H1 (cell line): ENCODE data around the gene PLXNA4. TPM values are rescaled to one million over a fixed set of nuclear protein-coding genes. Genes with fewer than 3 reads are reported as not detected.
A peak's percentile ranks its signal among the peaks of the same experiment; 100 is the strongest.

Experiments used
- CTCF ChIA-PET: fragments of 300-600 bp; sonication (Branson Sonifier 250); formaldehyde crosslinking; loops from one replicate; lab custom pipeline; 2021; ENCODE audit not compliant: partially characterized antibody; lab: Charles Lee
- POLR2A ChIA-PET: fragments of 300-600 bp; sonication (Branson Sonifier 250); formaldehyde crosslinking; loops from one replicate; lab custom pipeline; 2021; ENCODE audit warnings: inconsistent platforms; ENCODE audit not compliant: partially characterized antibody; lab: Charles Lee
- DNase-seq, 2 experiments: peaks; one replicate each; pipeline versions ENCODE4 v3.0.0 to v3.0.0-alpha.2; 2010 to 2022; ENCODE audit warnings: low spot score in 2 of 2, low read depth in 1 of 2, mixed read lengths in 1 of 2
- FAIRE-seq: peaks from 2 replicates; lab custom pipeline; 2011; peaks lifted over from hg19 to GRCh38; lab: Jason Lieb, UNC
- H2AFZ ChIP-seq: 2 replicates; pipeline ENCODE4 v1.8.1; 2012; ENCODE audit warnings: low read length, inconsistent platforms
- H2AK5ac ChIP-seq: 2 replicates; pipeline ENCODE4 v1.6.1; 2013; ENCODE audit warnings: low read depth, low read length
- H2BK120ac ChIP-seq: replicated peaks from 2 replicates; pipeline ENCODE3; 2013; ENCODE audit warnings: low read depth, low read length, inconsistent platforms
- H2BK12ac ChIP-seq: 2 replicates; pipeline ENCODE4 v1.6.1; 2013; ENCODE audit warnings: low read depth, low read length
- H2BK15ac ChIP-seq: 2 replicates; pipeline ENCODE4 v1.6.1; 2013; ENCODE audit warnings: low read length
- H2BK20ac ChIP-seq: 2 replicates; pipeline ENCODE4 v1.6.1; 2013; ENCODE audit warnings: low read length
- H2BK5ac ChIP-seq: 2 replicates; pipeline ENCODE4 v1.6.1; 2013; ENCODE audit warnings: low read depth, low read length
- H3K14ac ChIP-seq: 2 replicates; pipeline ENCODE4 v1.6.1; 2013; ENCODE audit warnings: inconsistent platforms; ENCODE audit not compliant: insufficient read length
- H3K18ac ChIP-seq: 2 replicates; pipeline ENCODE4 v1.6.1; 2013; ENCODE audit warnings: low read length; ENCODE audit errors: extremely low read depth
- H3K23ac ChIP-seq: 2 replicates; pipeline ENCODE4 v1.6.1; 2013; ENCODE audit warnings: inconsistent platforms; ENCODE audit not compliant: insufficient read length
- H3K23me2 ChIP-seq: 2 replicates; pipeline ENCODE4 v1.6.1; 2013; ENCODE audit warnings: low read depth, low read length
- H3K27ac ChIP-seq: 2 replicates; pipeline ENCODE4 v1.6.1; 2011; ENCODE audit warnings: low read depth, low read length, inconsistent platforms
- H3K27me3 ChIP-seq, 4 experiments: replicated peaks in 1 of 4; 1 replicate in 1 of 4; 2 replicates in 3 of 4; pipeline versions ENCODE4 v1.6.1 to v1.8.1; 2011 to 2013; ENCODE audit warnings: low read length in 3 of 4, mild to moderate bottlenecking in 3 of 4, inconsistent platforms in 2 of 4, mixed read lengths in 2 of 4, moderate library complexity in 1 of 4; ENCODE audit not compliant: control insufficient read depth in 3 of 4, insufficient read depth in 3 of 4; ENCODE audit errors: extremely low read depth in 1 of 4
- H3K36me3 ChIP-seq, 4 experiments: 2 replicates each; pipeline versions ENCODE4 v1.6.1 to v1.8.1; 2011 to 2013; ENCODE audit warnings: mild to moderate bottlenecking in 4 of 4, low read length in 3 of 4, moderate library complexity in 2 of 4, control low read depth in 1 of 4, inconsistent platforms in 1 of 4; ENCODE audit not compliant: insufficient read depth in 4 of 4, control insufficient read depth in 2 of 4
- H3K4ac ChIP-seq: replicated peaks from 2 replicates; pipeline ENCODE3; 2013; ENCODE audit warnings: low read length, low read depth, mixed read lengths, inconsistent platforms; ENCODE audit not compliant: insufficient read length
- H3K4me1 ChIP-seq, 4 experiments: replicated peaks in 1 of 4; 1 replicate in 1 of 4; 2 replicates in 3 of 4; pipeline versions ENCODE4 v1.6.1 to v1.8.1; 2011 to 2013; ENCODE audit warnings: low read length in 3 of 4, inconsistent platforms in 2 of 4, mixed read lengths in 1 of 4; ENCODE audit not compliant: insufficient read depth in 4 of 4, control insufficient read depth in 3 of 4
- H3K4me2 ChIP-seq, 2 experiments: 2 replicates each; pipeline versions ENCODE4 v1.6.1 to v1.8.1; 2011 to 2013; ENCODE audit warnings: low read depth in 2 of 2, low read length in 2 of 2, control low read depth in 1 of 2, inconsistent platforms in 1 of 2, mild to moderate bottlenecking in 1 of 2; ENCODE audit not compliant: insufficient read depth in 1 of 2
- H3K4me3 ChIP-seq, 4 experiments: fragments of 200-600, 300-600 bp in 1 of 4; sonication (generic), shearing (Covaris generic), sonication (Bioruptor Twin) in 1 of 4; 2 replicates each; pipeline versions ENCODE4 v1.5.1 to v1.8.1; 2011 to 2016; ENCODE audit warnings: low read length in 4 of 4, low read depth in 3 of 4, control low read depth in 2 of 4, inconsistent platforms in 2 of 4, mild to moderate bottlenecking in 2 of 4, mixed read lengths in 1 of 4, moderate library complexity in 1 of 4; ENCODE audit not compliant: insufficient read depth in 2 of 4; ENCODE audit errors: extremely low read depth in 1 of 4
- H3K56ac ChIP-seq: replicated peaks from 2 replicates; pipeline ENCODE3; 2013; ENCODE audit warnings: low read depth, mild to moderate bottlenecking, mixed read lengths, low read length, inconsistent platforms; ENCODE audit not compliant: insufficient read length
- H3K79me1 ChIP-seq: 2 replicates; pipeline ENCODE4 v1.6.1; 2013; ENCODE audit warnings: low read depth, low read length, control low read depth
- H3K79me2 ChIP-seq, 2 experiments: 2 replicates each; pipeline versions ENCODE4 v1.6.1 to v1.8.1; 2012 to 2013; ENCODE audit warnings: low read length in 2 of 2, mild to moderate bottlenecking in 2 of 2, inconsistent platforms in 1 of 2; ENCODE audit not compliant: insufficient read depth in 2 of 2, control insufficient read depth in 1 of 2
- H3K9ac ChIP-seq, 4 experiments: replicated peaks in 1 of 4; 1 replicate in 1 of 4; 2 replicates in 3 of 4; pipeline versions ENCODE4 v1.6.1 to v1.8.1; 2011 to 2013; ENCODE audit warnings: low read depth in 3 of 4, low read length in 3 of 4, control low read depth in 2 of 4, mild to moderate bottlenecking in 2 of 4, moderate library complexity in 2 of 4, inconsistent platforms in 1 of 4; ENCODE audit errors: extremely low read depth in 1 of 4
- H3K9me3 ChIP-seq, 2 experiments: 2 replicates each; pipeline versions ENCODE4 v1.6.1 to v1.8.1; 2012 to 2013; ENCODE audit warnings: mild to moderate bottlenecking in 2 of 2, moderate library complexity in 2 of 2, control low read depth in 1 of 2, inconsistent platforms in 1 of 2, low read depth in 1 of 2, low read length in 1 of 2, mixed read lengths in 1 of 2; ENCODE audit not compliant: insufficient read depth in 2 of 2
- H4K20me1 ChIP-seq, 2 experiments: replicated peaks in 1 of 2; 2 replicates each; pipeline versions ENCODE3 to v1.8.1; 2011 to 2013; ENCODE audit warnings: inconsistent platforms in 2 of 2, low read length in 2 of 2, mild to moderate bottlenecking in 1 of 2; ENCODE audit not compliant: insufficient read depth in 2 of 2, control insufficient read depth in 1 of 2
- H4K5ac ChIP-seq: 2 replicates; pipeline ENCODE4 v1.6.1; 2013; ENCODE audit warnings: low read length, low read depth, mixed read lengths, inconsistent platforms; ENCODE audit not compliant: insufficient read length
- H4K8ac ChIP-seq: 2 replicates; pipeline ENCODE4 v1.8.0; 2013; ENCODE audit warnings: mild to moderate bottlenecking, moderate library complexity, low read length, inconsistent platforms; ENCODE audit not compliant: insufficient read depth; ENCODE audit errors: extremely low read depth
- H4K91ac ChIP-seq: replicated peaks from 2 replicates; pipeline ENCODE3; 2013; ENCODE audit warnings: low read length, mixed read lengths, inconsistent platforms; ENCODE audit not compliant: insufficient read length
- FOSL1 ChIP-seq: IDR thresholded peaks from 2 replicates; pipeline ENCODE4 v1.6.1; 2011; ENCODE audit warnings: mild to moderate bottlenecking, low read depth, low read length, moderate library complexity; ENCODE audit not compliant: insufficient read depth
- JUN ChIP-seq: IDR thresholded peaks from 2 replicates; pipeline ENCODE4 v1.6.1; 2011; ENCODE audit warnings: low read depth, mild to moderate bottlenecking, improper control_type of control experiment, low read length
- JUND ChIP-seq: IDR thresholded peaks from 2 replicates; pipeline ENCODE4 v1.6.1; 2011; ENCODE audit warnings: mild to moderate bottlenecking, improper control_type of control experiment, low read length
- MAFK ChIP-seq: IDR thresholded peaks from 2 replicates; pipeline ENCODE4 v1.6.1; 2012; ENCODE audit warnings: low read depth, mild to moderate bottlenecking, improper control_type of control experiment, low read length
- NRF1 ChIP-seq: IDR thresholded peaks from 2 replicates; pipeline ENCODE4 v1.6.1; 2011; ENCODE audit warnings: mild to moderate bottlenecking, low read depth, low read length, improper control_type of control experiment
- SIX5 ChIP-seq: IDR thresholded peaks from 2 replicates; pipeline ENCODE4 v1.6.1; 2011; ENCODE audit warnings: mild to moderate bottlenecking, low read depth, low read length
- SP4 ChIP-seq: IDR thresholded peaks from 2 replicates; pipeline ENCODE4 v1.6.1; 2012; ENCODE audit warnings: low read length, inconsistent platforms
- TCF12 ChIP-seq: IDR thresholded peaks from 2 replicates; pipeline ENCODE4 v1.6.1; 2011; ENCODE audit warnings: low read depth, mild to moderate bottlenecking, low read length
- WGBS, 2 experiments: shearing (Covaris generic) in 1 of 2; methylation state at CpG; one replicate each; pipeline versions ENCODE4 v1.1.6 to v1.1.7; 2013 to 2015; ENCODE audit warnings: low lambda C conversion rate in 2 of 2, mixed read lengths in 2 of 2, inconsistent platforms in 1 of 2, low coverage in 1 of 2, missing lambda C conversion rate in 1 of 2; ENCODE audit not compliant: insufficient replicate concordance in 2 of 2, insufficient coverage in 1 of 2, insufficient read length in 1 of 2; ENCODE audit errors: extremely low coverage in 1 of 2, missing lambda C conversion rate in 1 of 2; 5-methylcytosine and 5-hydroxymethylcytosine counted together
- polyA plus RNA-seq, 7 experiments: library from polyadenylated mRNA; depleted of rRNA in 3 of 7; stranded (reverse) in 5 of 7; unstranded in 2 of 7; fragments of >200 nt in 5 of 7; fragments of 200-250 nt in 2 of 7; gene quantifications; 1 replicate in 5 of 7; 2 replicates in 1 of 7; 4 replicates in 1 of 7; pipeline versions ENCODE4 v1.2.1 to v1.2.3, GENCODE V29; 2011 to 2013; ENCODE audit warnings: missing spikeins in 2 of 7, mixed read lengths in 2 of 7
- total RNA-seq: library from RNA; stranded (reverse); fragmentation: NEBNext Ultra II Directional; extraction: Animal tissue kit (Norgen Biotek cat#: 25700); gene quantifications from 2 replicates; pipeline ENCODE4 v1.2.1, GENCODE V29; 2021
- TF ChIP-seq, protein P1 (sequence below): IDR thresholded peaks from 2 replicates; pipeline ENCODE4 v1.6.1; 2012; ENCODE audit warnings: inconsistent platforms

Gene PLXNA4
- total and polyA plus RNA-seq, 2 of the 8 experiments (the other 6 are each of a cell fraction or from before 2014, with no cell fraction given) = 0.76 to 0.79 TPM

- Histone ChIP-seq H3K4ac (no peak overlapping the region), H3K79me2 (no peaks in the 10 kb centered on the region), H3K18ac (0 out of 2 replicates have a peak overlapping the region, but pooled peaks have one; percentile 19), H3K36me3 (no peaks in the 10 kb centered on the region), H3K9ac (no peak overlapping the region), H3K4me1 (peaks cover 0 to 11% (median 3%) of the 10 kb centered on the region in 4 experiments; a peak in 5 of 7 replicates), H3K14ac (no peak overlapping the region), H3K9me3 (no peaks in the 10 kb centered on the region), H4K20me1 (no peaks in the 10 kb centered on the region), H2BK15ac (no peak overlapping the region), H3K79me1 (no peaks in the 10 kb centered on the region; the same call in 1 of the 2 replicates), H2AK5ac (no peak overlapping the region), H3K4me2 (no peak overlapping the region), H3K23ac (no peak overlapping the region), H3K27ac (no peak overlapping the region), H3K4me3 (no peak overlapping the region), H2BK120ac (no peak overlapping the region), H2AFZ (no peak overlapping the region), H4K5ac (no peak overlapping the region), H2BK12ac (0 out of 2 replicates have a peak overlapping the region, but pooled peaks have one; percentile 27), H3K56ac (no peak overlapping the region), H4K8ac (no peak overlapping the region), H2BK20ac (no peak overlapping the region), H3K23me2 (peaks cover 2% of the 10 kb centered on the region; the same call in 1 of the 2 replicates), H3K27me3 (peaks cover 0 to 2% (median 0%) of the 10 kb centered on the region in 4 experiments; a peak in 1 of 7 replicates), H2BK5ac (no peak overlapping the region), H4K91ac (no peak overlapping the region)
- WGBS, 2 experiments = 79% methylated on average over 9 of the region's 10 CpGs; no CpG with 5 or more reads in 1 of the 2 experiments
- no peak for DNase-seq
- POLR2A ChIA-PET = interaction anchor here (0.9 to 1.3 kb wide), 3 partner anchors 9 to 215 kb away, joined by 3 to 4 read pairs (median 3); no protein-coding TSS in a partner anchor
- TF ChIP-seq FOSL1 = no peak
- TF ChIP-seq NRF1 = no peak
- TF ChIP-seq, protein P1, sequence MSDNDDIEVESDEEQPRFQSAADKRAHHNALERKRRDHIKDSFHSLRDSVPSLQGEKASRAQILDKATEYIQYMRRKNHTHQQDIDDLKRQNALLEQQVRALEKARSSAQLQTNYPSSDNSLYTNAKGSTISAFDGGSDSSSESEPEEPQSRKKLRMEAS = no peak
- TF ChIP-seq SIX5 = no peak
- no peak for TF ChIP-seq MAFK
- no peak for TF ChIP-seq SP4
- no peak for TF ChIP-seq TCF12
- TF ChIP-seq JUN = no peak
- TF ChIP-seq JUND = no peak
- CTCF ChIA-PET = interaction anchor here (1.0 to 1.5 kb wide), 7 partner anchors 8 to 215 kb away, joined by 3 to 5 read pairs (median 3); no protein-coding TSS in a partner anchor
- FAIRE-seq = no peak
These were observed 415.4 kb downstream of the PLXNA4 start for GRCh38 chr7:132160611-132161532.
